ENCODE results near the gene HOXD13.

DNA sequence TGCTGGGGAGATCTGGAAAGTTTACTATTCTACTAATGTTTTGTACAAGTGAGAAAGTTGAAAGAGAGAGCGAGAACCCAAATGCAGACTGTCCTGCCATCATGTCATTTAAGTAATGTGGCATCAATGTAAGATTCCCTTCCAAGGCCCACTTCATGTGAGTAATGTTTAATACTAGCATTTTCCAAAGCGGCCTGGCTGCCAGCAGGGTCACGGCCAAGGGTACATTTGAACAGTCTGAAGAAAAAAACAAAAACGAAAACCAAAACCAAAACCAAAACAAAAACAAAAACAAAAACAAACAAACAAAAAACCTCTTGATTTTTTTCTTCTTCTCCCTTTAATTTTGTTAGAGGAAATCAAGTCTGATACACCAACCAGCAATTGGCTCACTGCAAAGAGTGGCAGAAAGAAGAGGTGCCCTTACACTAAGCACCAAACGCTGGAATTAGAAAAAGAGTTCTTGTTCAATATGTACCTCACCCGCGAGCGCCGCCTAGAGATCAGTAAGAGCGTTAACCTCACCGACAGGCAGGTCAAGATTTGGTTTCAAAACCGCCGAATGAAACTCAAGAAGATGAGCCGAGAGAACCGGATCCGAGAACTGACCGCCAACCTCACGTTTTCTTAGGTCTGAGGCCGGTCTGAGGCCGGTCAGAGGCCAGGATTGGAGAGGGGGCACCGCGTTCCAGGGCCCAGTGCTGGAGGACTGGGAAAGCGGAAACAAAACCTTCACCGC, 26.2 kb downstream of the HOXD13 start:
- TF ChIP-seq CTCF (IDR thresholded peaks at IDR 0.05) (no peak), POLR2A (IDR thresholded peaks at IDR 0.05) (no peak), EP300 (IDR thresholded peaks at IDR 0.05) (no peak)
